ENCODE measurements around the gene PCMTD2.
"Not testable (repeated sequence)": the region's sequence is repeated elsewhere in the genome, so short reads cannot be mapped to it uniquely, and the experiment has no call there.

Gene PCMTD2

GRCh38 chr20:64232794-64233193, 22.8 kb upstream of the PCMTD2 start:
- Histone ChIP-seq H3K79me2 (ENCODE audit: control insufficient read depth, low read length) (no peaks in the 10 kb centered on the region), H3K27ac (ENCODE audit: low read depth, low read length) (no peak overlapping the region), H3K4me1 (ENCODE audit: control insufficient read depth, low read length) (no peaks in the 10 kb centered on the region), H4K20me1 (ENCODE audit: control insufficient read depth, insufficient read depth, low read depth, low read length) (no peaks in the 10 kb centered on the region), H3K4me2 (ENCODE audit: low read length) (no peak overlapping the region), H3F3A (ENCODE audit: control insufficient read depth, insufficient read depth) (no peaks in the 10 kb centered on the region), H3K27me3 (ENCODE audit: control insufficient read depth, low read length) (no peaks in the 10 kb centered on the region), H3K9me3 (ENCODE audit: control insufficient read depth, insufficient read depth, low read length) (no peaks in the 10 kb centered on the region), H3K9me2 (replicated peaks; ENCODE audit: control insufficient read depth, low read length) (no peaks in the 10 kb centered on the region), H3K4me3 (ENCODE audit: low read length) (no peak overlapping the region), H3K36me3 (ENCODE audit: control insufficient read depth, low read length) (no peaks in the 10 kb centered on the region)
- TF ChIP-seq CTCF (IDR thresholded peaks at IDR 0.05; ENCODE audit: low read depth, low read length, poor library complexity, severe bottlenecking) (no peak), EZH2phosphoT487 (IDR thresholded peaks at IDR 0.05; ENCODE audit: borderline replicate concordance, low read length) (no peak)

- Histone ChIP-seq H3K4me3 (ENCODE audit: low read length) (no peak overlapping the region), H3K4me2 (ENCODE audit: low read length) (no peak overlapping the region), H3K27ac (ENCODE audit: low read depth, low read length) (no peak overlapping the region), H3K9me3 (ENCODE audit: control insufficient read depth, insufficient read depth, low read length) (no peaks in the 10 kb centered on the region), H4K20me1 (ENCODE audit: control insufficient read depth, insufficient read depth, low read depth, low read length) (no peaks in the 10 kb centered on the region), H3K9me2 (replicated peaks; ENCODE audit: control insufficient read depth, low read length) (no peaks in the 10 kb centered on the region), H3F3A (ENCODE audit: control insufficient read depth, insufficient read depth) (no peaks in the 10 kb centered on the region), H3K27me3 (ENCODE audit: control insufficient read depth, low read length) (no peaks in the 10 kb centered on the region), H3K79me2 (ENCODE audit: control insufficient read depth, low read length) (no peaks in the 10 kb centered on the region), H3K4me1 (ENCODE audit: control insufficient read depth, low read length) (no peaks in the 10 kb centered on the region), H3K36me3 (ENCODE audit: control insufficient read depth, low read length) (no peaks in the 10 kb centered on the region)
- TF ChIP-seq EZH2phosphoT487 (IDR thresholded peaks at IDR 0.05; ENCODE audit: borderline replicate concordance, low read length) (no peak), CTCF (IDR thresholded peaks at IDR 0.05; ENCODE audit: low read depth, low read length, poor library complexity, severe bottlenecking) (no peak)
These were observed 21.8 kb upstream of the PCMTD2 start for GRCh38 chr20:64233725-64234124.

- no peaks in the 10 kb centered on the region for H3K79me2 ChIP-seq (ENCODE audit: control insufficient read depth, low read length)
- no peak overlapping the region for H3K27ac ChIP-seq (ENCODE audit: low read depth, low read length)
- TF ChIP-seq CTCF (IDR thresholded peaks at IDR 0.05; ENCODE audit: low read depth, low read length, poor library complexity, severe bottlenecking), result no peak
- TF ChIP-seq EZH2phosphoT487 (IDR thresholded peaks at IDR 0.05; ENCODE audit: borderline replicate concordance, low read length), result no peak
- no peaks in the 10 kb centered on the region for H3K9me2 ChIP-seq (replicated peaks; ENCODE audit: control insufficient read depth, low read length)
- H3F3A ChIP-seq (ENCODE audit: control insufficient read depth, insufficient read depth), result no peaks in the 10 kb centered on the region
- no peaks in the 10 kb centered on the region for H4K20me1 ChIP-seq (ENCODE audit: control insufficient read depth, insufficient read depth, low read depth, low read length)
- H3K4me1 ChIP-seq (ENCODE audit: control insufficient read depth, low read length), result no peaks in the 10 kb centered on the region
- H3K4me2 ChIP-seq (ENCODE audit: low read length), result no peak overlapping the region
- no peak overlapping the region for H3K4me3 ChIP-seq (ENCODE audit: low read length)
- no peaks in the 10 kb centered on the region for H3K27me3 ChIP-seq (ENCODE audit: control insufficient read depth, low read length)
- H3K36me3 ChIP-seq (ENCODE audit: control insufficient read depth, low read length), result no peaks in the 10 kb centered on the region
- no peaks in the 10 kb centered on the region for H3K9me3 ChIP-seq (ENCODE audit: control insufficient read depth, insufficient read depth, low read length)
These were observed 21.2 kb upstream of the PCMTD2 start for GRCh38 chr20:64234291-64234791.

- not testable (repeated sequence) for H3K4me2 ChIP-seq (ENCODE audit: low read length); H3K79me2 ChIP-seq (ENCODE audit: control insufficient read depth, low read length); H4K20me1 ChIP-seq (ENCODE audit: control insufficient read depth, insufficient read depth, low read depth, low read length); H3K4me3 ChIP-seq (ENCODE audit: low read length); H3F3A ChIP-seq (ENCODE audit: control insufficient read depth, insufficient read depth); H3K4me1 ChIP-seq (ENCODE audit: control insufficient read depth, low read length); H3K27me3 ChIP-seq (ENCODE audit: control insufficient read depth, low read length); H3K27ac ChIP-seq (ENCODE audit: low read depth, low read length); H3K9me3 ChIP-seq (ENCODE audit: control insufficient read depth, insufficient read depth, low read length); H3K36me3 ChIP-seq (ENCODE audit: control insufficient read depth, low read length); H3K9me2 ChIP-seq (replicated peaks; ENCODE audit: control insufficient read depth, low read length)
These were observed 20.5 kb upstream of the PCMTD2 start for GRCh38 chr20:64234921-64235565.

Measured in DOHH2 (cell line).